HG02763 (cell line): ENCODE results near the gene GPR142.

Experiments used
- ATAC-seq: cut with Tn5 transposase; IDR thresholded peaks from one replicate; pipeline ENCODE4 v1.9.1; 2021; ENCODE audit warnings: mild to moderate bottlenecking, moderate library complexity; ENCODE audit not compliant: unreplicated experiment

Gene GPR142

GRCh38 chr17:74368341-74369081 is 1.2 kb downstream of the GPR142 start:
- ATAC-seq, result no peak

GRCh38 chr17:74369221-74369620 is 1.9 kb downstream of the GPR142 start:
- no peak for ATAC-seq

GRCh38 chr17:74369665-74370490 is 2.6 kb downstream of the GPR142 start:
- no peak for ATAC-seq

- ATAC-seq, result no peak
These were observed 4.4 kb downstream of the GPR142 start for GRCh38 chr17:74371653-74372147.

GRCh38 chr17:74372426-74372825 is 5.1 kb downstream of the GPR142 start:
- ATAC-seq, result no peak

GRCh38 chr17:74373838-74374606 is 6.7 kb downstream of the GPR142 start:
- ATAC-seq, result no peak

- no peak for ATAC-seq
These were observed 7.6 kb downstream of the GPR142 start for GRCh38 chr17:74374858-74375257.

- no peak for ATAC-seq
These were observed 12.3 kb downstream of the GPR142 start for GRCh38 chr17:74379495-74380085.

GRCh38 chr17:74380086-74380958 is 13.0 kb downstream of the GPR142 start:
- ATAC-seq, result no peak

- no peak for ATAC-seq
These were observed 13.9 kb downstream of the GPR142 start for GRCh38 chr17:74380959-74381808.

GRCh38 chr17:74383141-74383540 is 15.8 kb downstream of the GPR142 start:
- ATAC-seq, result no peak

- ATAC-seq, result no peak
These were observed 17.9 kb downstream of the GPR142 start for GRCh38 chr17:74385201-74385600.

- ATAC-seq, result no peak
These were observed 19.1 kb downstream of the GPR142 start for GRCh38 chr17:74386386-74386785.

- ATAC-seq, result no peak
These were observed 20.3 kb downstream of the GPR142 start for GRCh38 chr17:74387365-74388218.

GRCh38 chr17:74389084-74389753 is 21.9 kb downstream of the GPR142 start:
- no peak for ATAC-seq

- no peak for ATAC-seq
These were observed 22.8 kb downstream of the GPR142 start for GRCh38 chr17:74389937-74390679.
